OCI-LY1 (cell line): Measurements from ENCODE around the gene PGS1.

ENCODE experiments used
- H2AFZ ChIP-seq: fragments of 200-600 bp; sonication (generic), shearing (Covaris generic); 2 replicates; pipeline ENCODE4 v1.6.0; 2014; ENCODE audit warnings: antibody characterized with exemption, mild to moderate bottlenecking, low read length
- H3F3A ChIP-seq: fragments of 200-600 bp; sonication (generic), shearing (Covaris generic); 2 replicates; pipeline ENCODE4 v1.6.0; 2014; ENCODE audit warnings: mild to moderate bottlenecking, antibody characterized with exemption, low read length, moderate library complexity; ENCODE audit not compliant: insufficient read depth
- H3K27ac ChIP-seq: fragments of 200-600 bp; sonication (generic); 2 replicates; pipeline ENCODE4 v1.5.1; 2014; ENCODE audit warnings: low read length, mixed run types, mild to moderate bottlenecking, low read depth; ENCODE audit not compliant: poor library complexity, severe bottlenecking
- H3K27me3 ChIP-seq: fragments of 200-600 bp; sonication (generic); 2 replicates; pipeline ENCODE4 v1.6.0; 2014; ENCODE audit warnings: antibody characterized with exemption, mild to moderate bottlenecking, low read length, moderate library complexity; ENCODE audit not compliant: insufficient read depth
- H3K36me3 ChIP-seq: fragments of 200-600 bp; sonication (generic); 2 replicates; pipeline ENCODE4 v1.6.1; 2014; ENCODE audit warnings: mild to moderate bottlenecking, antibody characterized with exemption, low read length, moderate library complexity, mixed read lengths; ENCODE audit not compliant: insufficient read depth
- H3K4me1 ChIP-seq: fragments of 200-600 bp; sonication (generic); 2 replicates; pipeline ENCODE4 v1.5.1; 2014; ENCODE audit warnings: mild to moderate bottlenecking, low read length, moderate library complexity; ENCODE audit not compliant: insufficient read depth, severe bottlenecking
- H3K4me2 ChIP-seq: fragments of 200-600 bp; sonication (generic), shearing (Covaris generic); 2 replicates; pipeline ENCODE4 v1.6.1; 2014; ENCODE audit warnings: low read length
- H3K4me3 ChIP-seq: fragments of 200-600 bp; sonication (generic); 2 replicates; pipeline ENCODE4 v1.5.1; 2014; ENCODE audit warnings: low read length, low read depth, mild to moderate bottlenecking, mixed read lengths; ENCODE audit not compliant: poor library complexity, severe bottlenecking
- H3K79me2 ChIP-seq: fragments of 200-600 bp; shearing (Covaris generic); 2 replicates; pipeline ENCODE4 v1.6.1; 2016; ENCODE audit warnings: mixed run types, low read length, mixed read lengths; ENCODE audit not compliant: insufficient read depth
- H3K9ac ChIP-seq: fragments of 200-600 bp; sonication (generic), shearing (Covaris generic); 2 replicates; pipeline ENCODE4 v1.6.1; 2014; ENCODE audit warnings: mild to moderate bottlenecking, low read length, mixed read lengths
- H3K9me2 ChIP-seq: fragments of 200-600 bp; sonication (generic), shearing (Covaris generic); 2 replicates; pipeline ENCODE4 v1.6.1; 2014; ENCODE audit warnings: low read depth, mild to moderate bottlenecking, low read length, mixed read lengths
- H3K9me3 ChIP-seq: fragments of 200-600 bp; shearing (Covaris generic); 2 replicates; pipeline ENCODE4 v1.6.1; 2014; ENCODE audit warnings: low read length, mixed read lengths
- H4K20me1 ChIP-seq: fragments of 200-600 bp; sonication (generic), shearing (Covaris generic); 2 replicates; pipeline ENCODE4 v1.6.0; 2016; ENCODE audit warnings: mild to moderate bottlenecking, low read length; ENCODE audit not compliant: insufficient read depth
- CTCF ChIP-seq: fragments of 200-600 bp; sonication (generic), shearing (Covaris generic); IDR thresholded peaks from 2 replicates; pipeline ENCODE4 v1.5.1; 2017; ENCODE audit warnings: mild to moderate bottlenecking, antibody characterized with exemption, low read length, moderate library complexity, mixed read lengths
- EZH2 ChIP-seq: fragments of 200-600 bp; sonication (generic), shearing (Covaris generic); IDR thresholded peaks from 2 replicates; pipeline ENCODE4 v1.8.0; 2017; ENCODE audit warnings: borderline replicate concordance, mixed run types, mild to moderate bottlenecking, antibody characterized with exemption, low read length, moderate library complexity, mixed read lengths

The PGS1 gene

GRCh38 chr17:78384479-78385175, 6.2 kb downstream of the PGS1 start:
- Histone ChIP-seq H3K79me2 (peaks cover 45% of the 10 kb centered on the region), H3K27ac (no peak overlapping the region), H3K9ac (no peak overlapping the region), H3K4me3 (no peak overlapping the region), H4K20me1 (no peaks in the 10 kb centered on the region), H3K27me3 (no peaks in the 10 kb centered on the region), H3K9me3 (no peaks in the 10 kb centered on the region), H3K4me1 (peaks cover 73% of the 10 kb centered on the region), H3F3A (no peaks in the 10 kb centered on the region), H3K4me2 (no peak overlapping the region), H3K36me3 (0 out of 2 replicates have a peak, but pooled peaks cover 10% of the 10 kb centered on the region), H3K9me2 (no peaks in the 10 kb centered on the region), H2AFZ (no peak overlapping the region)
- TF ChIP-seq EZH2: no peak
- TF ChIP-seq CTCF: no peak

GRCh38 chr17:78387977-78388941, 9.8 kb downstream of the PGS1 start:
- peaks cover 1% of the 10 kb centered on the region; the same call in 1 of the 2 replicates for H3K36me3 ChIP-seq
- peak overlapping the region; percentile 62 for H3K27ac ChIP-seq
- peaks cover 48% of the 10 kb centered on the region for H3K4me1 ChIP-seq
- no peaks in the 10 kb centered on the region for H4K20me1 ChIP-seq
- no peaks in the 10 kb centered on the region for H3K27me3 ChIP-seq
- H3K79me2 ChIP-seq: peaks cover 26% of the 10 kb centered on the region
- H2AFZ ChIP-seq: no peak overlapping the region
- H3K4me3 ChIP-seq: no peak overlapping the region
- H3K9me3 ChIP-seq: no peaks in the 10 kb centered on the region
- peak overlapping the region; percentile 36 for H3K4me2 ChIP-seq
- no peaks in the 10 kb centered on the region for H3K9me2 ChIP-seq
- no peak for TF ChIP-seq EZH2
- no peak for TF ChIP-seq CTCF
- H3K9ac ChIP-seq: peak overlapping the region; percentile 2; the same call in 1 of the 2 replicates
- no peaks in the 10 kb centered on the region for H3F3A ChIP-seq

GRCh38 chr17:78390241-78391050, 12.0 kb downstream of the PGS1 start:
- H3K9ac ChIP-seq: no peak overlapping the region
- no peak overlapping the region for H3K4me3 ChIP-seq
- H3K9me3 ChIP-seq: no peaks in the 10 kb centered on the region

More at GRCh38 chr17:78390241-78391050, 12.0 kb downstream of the PGS1 start:
- Histone ChIP-seq H4K20me1 (no peaks in the 10 kb centered on the region), H3K9me2 (no peaks in the 10 kb centered on the region), H3K4me2 (no peak overlapping the region), H3K27ac (no peak overlapping the region), H3K4me1 (peaks cover 27% of the 10 kb centered on the region), H3K27me3 (no peaks in the 10 kb centered on the region), H2AFZ (no peak overlapping the region), H3F3A (no peaks in the 10 kb centered on the region), H3K36me3 (peaks cover 7% of the 10 kb centered on the region; the same call in 1 of the 2 replicates), H3K79me2 (peaks cover 14% of the 10 kb centered on the region; the same call in 1 of the 2 replicates)
- no peak for TF ChIP-seq EZH2
- no peak for TF ChIP-seq CTCF
